NT2/D1 (cell line): ENCODE results near the gene GALNT14.

Source experiments
- DNase-seq: peaks from one replicate; pipeline ENCODE4 v3.0.0-alpha.2; 2011; ENCODE audit warnings: low read depth, low spot score
- H3K27me3 ChIP-seq: 2 replicates; pipeline ENCODE4 v1.6.0; 2011; ENCODE audit warnings: mild to moderate bottlenecking; ENCODE audit not compliant: insufficient read length, insufficient read depth
- H3K36me3 ChIP-seq: 2 replicates; pipeline ENCODE4 v1.6.1; 2011; ENCODE audit warnings: mild to moderate bottlenecking, low read length, mixed read lengths; ENCODE audit not compliant: insufficient read depth, insufficient read length
- H3K4me1 ChIP-seq: 2 replicates; pipeline ENCODE4 v1.5.1; 2011; ENCODE audit not compliant: insufficient read depth, insufficient read length
- H3K4me3 ChIP-seq: 2 replicates; pipeline ENCODE4 v1.5.1; 2011; ENCODE audit warnings: low read depth; ENCODE audit not compliant: insufficient read length
- H3K9ac ChIP-seq: 2 replicates; pipeline ENCODE4 v1.6.0; 2011; ENCODE audit warnings: low read depth; ENCODE audit not compliant: insufficient read length
- H3K9me3 ChIP-seq: 2 replicates; pipeline ENCODE4 v1.5.1; 2011; ENCODE audit warnings: mild to moderate bottlenecking, low read length; ENCODE audit not compliant: insufficient read depth
- SUZ12 ChIP-seq: IDR thresholded peaks from 2 replicates; pipeline ENCODE4 v1.6.1; 2011; ENCODE audit not compliant: insufficient read length, insufficient read depth; ENCODE audit errors: extremely low read depth
- YY1 ChIP-seq: IDR thresholded peaks from 2 replicates; pipeline ENCODE4 v1.6.1; 2011; ENCODE audit not compliant: insufficient read length, insufficient read depth
- ZNF274 ChIP-seq: IDR thresholded peaks from 2 replicates; pipeline ENCODE4 v1.6.1; 2011; ENCODE audit warnings: mild to moderate bottlenecking, low read depth, low read length

The GALNT14 gene

GRCh38 chr2:31107591-31108300 is 30.5 kb downstream of the GALNT14 start:
- TF ChIP-seq YY1 (no peak), SUZ12 (no peak), ZNF274 (no peak)
- no peaks in the 10 kb centered on the region for H3K27me3 ChIP-seq
- H3K9me3 ChIP-seq = no peaks in the 10 kb centered on the region
- no peak for DNase-seq
- H3K4me3 ChIP-seq = no peak overlapping the region
- peaks cover 5% of the 10 kb centered on the region for H3K4me1 ChIP-seq
- H3K36me3 ChIP-seq = no peaks in the 10 kb centered on the region
- no peak overlapping the region for H3K9ac ChIP-seq

DNA sequence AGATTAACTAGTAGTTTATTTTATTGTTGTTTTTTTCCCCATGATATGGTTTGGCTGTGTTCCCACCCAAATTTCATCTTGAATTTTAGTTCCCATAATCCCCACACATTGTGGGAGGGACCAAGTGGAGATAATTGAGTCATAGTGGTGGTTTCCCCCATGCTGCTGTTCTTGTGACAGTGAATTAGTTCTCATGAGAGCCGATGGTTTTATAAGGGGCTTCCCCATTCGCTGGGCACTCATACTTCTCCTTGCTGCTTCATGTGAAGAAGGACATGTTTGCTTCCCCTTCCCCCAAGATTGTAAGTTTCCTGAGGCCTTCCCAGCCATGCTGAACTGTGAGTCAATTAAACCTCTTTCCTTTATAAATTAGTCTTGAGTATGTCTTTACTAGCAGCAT is 36.5 kb downstream of the GALNT14 start:
- H3K27me3 ChIP-seq = no peaks in the 10 kb centered on the region
- H3K36me3 ChIP-seq = no peaks in the 10 kb centered on the region
- TF ChIP-seq ZNF274 (no peak), YY1 (no peak), SUZ12 (no peak)
- DNase-seq = no peak
- no peaks in the 10 kb centered on the region for H3K4me1 ChIP-seq
- no peak overlapping the region for H3K9ac ChIP-seq
- no peaks in the 10 kb centered on the region for H3K9me3 ChIP-seq
- no peak overlapping the region for H3K4me3 ChIP-seq

DNA sequence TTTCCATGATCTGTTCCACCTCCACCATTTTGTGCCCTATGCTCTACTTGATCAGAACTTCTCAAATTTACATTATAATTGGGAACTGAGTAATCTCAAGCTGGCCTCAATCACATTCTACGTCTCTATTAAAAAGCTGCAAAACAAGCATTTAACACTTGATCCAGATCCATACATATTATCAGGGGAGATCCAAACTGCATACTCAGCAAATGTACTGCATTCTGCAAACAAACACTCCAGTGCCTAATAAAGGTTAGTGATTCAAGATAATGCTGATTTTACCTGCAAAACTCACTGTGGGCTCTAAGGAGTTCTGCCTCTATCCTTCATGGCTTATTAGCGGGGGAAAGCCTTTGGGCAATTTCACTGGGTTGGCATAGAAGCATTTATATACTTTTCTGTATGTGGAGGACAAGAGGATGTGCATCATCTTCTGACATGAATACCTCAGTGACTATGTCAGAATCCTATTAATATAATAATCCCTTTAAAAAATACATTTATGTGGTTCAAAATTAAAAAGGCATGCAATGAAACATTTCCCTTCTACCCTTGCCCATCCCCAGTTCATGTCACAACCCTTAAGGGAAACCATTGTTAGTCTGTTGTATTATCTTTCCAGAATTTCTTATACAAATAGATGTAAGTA is 40.2 kb downstream of the GALNT14 start:
- Histone ChIP-seq H3K36me3 (no peaks in the 10 kb centered on the region), H3K27me3 (no peaks in the 10 kb centered on the region), H3K4me3 (no peak overlapping the region), H3K9ac (no peak overlapping the region), H3K4me1 (no peaks in the 10 kb centered on the region), H3K9me3 (no peaks in the 10 kb centered on the region)
- DNase-seq = no peak
- TF ChIP-seq ZNF274 (no peak), SUZ12 (no peak), YY1 (no peak)

DNA sequence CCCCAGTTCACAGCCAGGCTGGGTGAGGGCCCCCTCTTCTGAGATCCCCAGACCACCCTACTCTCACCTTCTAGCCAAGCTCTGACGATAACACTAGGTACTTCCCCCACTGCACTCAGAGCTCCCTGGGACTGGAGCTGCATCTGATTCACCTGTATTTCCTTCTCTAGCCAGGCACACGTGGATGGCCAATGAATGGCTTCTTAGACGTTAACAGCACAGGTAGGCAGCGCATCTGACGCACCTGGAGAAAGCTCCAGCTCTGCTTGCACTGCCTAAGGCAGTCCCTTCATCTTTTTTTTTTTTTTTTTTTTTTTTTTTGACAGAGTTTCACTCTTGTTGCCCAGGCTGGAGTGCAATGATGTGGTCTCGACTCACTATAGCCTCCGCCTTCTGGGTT is 48.1 kb downstream of the GALNT14 start:
- TF ChIP-seq SUZ12 = no peak
- TF ChIP-seq YY1 = no peak
- TF ChIP-seq ZNF274 = no peak

DNA sequence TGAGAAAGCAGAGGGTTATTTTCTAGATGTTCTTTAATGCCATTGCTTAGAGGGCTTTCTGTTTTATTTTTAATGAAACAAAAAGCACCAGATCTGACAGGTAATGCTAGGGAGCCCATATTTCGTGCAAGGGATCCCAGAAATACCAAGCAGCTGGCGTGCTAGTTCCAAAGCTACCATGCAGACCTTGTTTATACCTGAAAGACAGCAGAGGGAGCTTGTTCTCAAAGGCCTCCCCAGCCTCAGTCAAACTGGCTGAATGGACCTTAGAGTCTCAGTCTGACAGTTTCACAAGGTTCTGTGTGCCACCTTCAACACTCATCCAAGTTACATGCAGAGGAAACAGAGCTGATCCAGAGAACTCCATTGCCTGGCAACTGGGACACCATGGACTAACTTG is 48.6 kb downstream of the GALNT14 start:
- H3K4me1 ChIP-seq = no peaks in the 10 kb centered on the region
- no peak for DNase-seq
- H3K9me3 ChIP-seq = no peaks in the 10 kb centered on the region
- no peaks in the 10 kb centered on the region for H3K36me3 ChIP-seq
- no peak overlapping the region for H3K4me3 ChIP-seq
- H3K9ac ChIP-seq = no peak overlapping the region
- H3K27me3 ChIP-seq = no peaks in the 10 kb centered on the region
- TF ChIP-seq SUZ12 = no peak
- TF ChIP-seq YY1 = no peak
- TF ChIP-seq ZNF274 = no peak

More for the DNA sequence above, 48.1 kb downstream of the GALNT14 start:
- no peak overlapping the region for H3K4me3 ChIP-seq
- H3K9me3 ChIP-seq = no peaks in the 10 kb centered on the region
- no peaks in the 10 kb centered on the region for H3K4me1 ChIP-seq
- no peaks in the 10 kb centered on the region for H3K27me3 ChIP-seq
- H3K36me3 ChIP-seq = no peaks in the 10 kb centered on the region
- no peak overlapping the region for H3K9ac ChIP-seq
- DNase-seq = no peak

GRCh38 chr2:31088504-31089195 is 49.6 kb downstream of the GALNT14 start:
- H3K4me1 ChIP-seq = no peaks in the 10 kb centered on the region
- no peaks in the 10 kb centered on the region for H3K27me3 ChIP-seq
- H3K4me3 ChIP-seq = no peak overlapping the region
- TF ChIP-seq YY1 (no peak), SUZ12 (no peak), ZNF274 (no peak)
- H3K9me3 ChIP-seq = no peaks in the 10 kb centered on the region
- no peaks in the 10 kb centered on the region for H3K36me3 ChIP-seq
- no peak overlapping the region for H3K9ac ChIP-seq
- DNase-seq = no peak

DNA sequence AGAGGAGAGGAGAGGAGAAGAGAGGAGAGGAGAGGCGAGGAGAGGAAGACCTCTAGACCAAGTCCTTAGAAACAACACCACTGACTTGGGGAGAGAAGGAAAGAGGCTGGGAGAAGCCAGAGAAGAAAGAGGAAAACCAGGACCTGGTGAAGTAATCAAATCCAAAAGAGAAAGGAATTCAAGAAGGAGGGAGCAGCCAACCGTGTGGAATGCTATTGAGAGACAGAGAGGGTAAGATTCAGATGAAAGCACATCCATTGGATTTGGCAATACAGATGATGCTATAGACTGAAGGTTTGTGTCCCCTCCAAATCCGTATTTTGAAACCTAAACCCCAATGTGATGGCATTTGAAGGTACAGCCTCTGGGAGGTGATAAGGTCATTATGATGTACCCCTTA is 50.7 kb downstream of the GALNT14 start:
- no peak for DNase-seq
- H3K9ac ChIP-seq = no peak overlapping the region
- H3K36me3 ChIP-seq = no peaks in the 10 kb centered on the region
- no peak for TF ChIP-seq SUZ12
- TF ChIP-seq ZNF274 = no peak
- TF ChIP-seq YY1 = no peak
- no peak overlapping the region for H3K4me3 ChIP-seq
- no peaks in the 10 kb centered on the region for H3K27me3 ChIP-seq
- no peaks in the 10 kb centered on the region for H3K9me3 ChIP-seq
- no peaks in the 10 kb centered on the region for H3K4me1 ChIP-seq
